GM23338 (cell line): ENCODE measurements around the gene KISS1R. TPM values are rescaled to one million over a fixed set of nuclear protein-coding genes. Genes with fewer than 3 reads are reported as not detected.

Experiments used
- ATAC-seq: fragments of 200-7000 bp; cut with Tn5 transposase; 3 replicates; pipeline ENCODE4 v1.9.1; 2020
- DNase-seq: peaks from one replicate; pipeline ENCODE4 v3.0.0-alpha.2; 2015; ENCODE audit warnings: low spot score
- H2AFZ ChIP-seq: fragments of 200-600 bp; sonication (generic); 2 replicates; pipeline ENCODE4 v1.8.0; 2016; ENCODE audit warnings: antibody characterized with exemption, mild to moderate bottlenecking, moderate library complexity
- H3F3A ChIP-seq: fragments of 200-600 bp; sonication (generic); replicated peaks from 2 replicates; pipeline ENCODE4 v1.8.0; 2017; ENCODE audit warnings: antibody characterized with exemption, mixed run types, low read depth
- H3K27ac ChIP-seq: fragments of 200-600 bp; sonication (generic); 2 replicates; pipeline ENCODE4 v1.6.1; 2016; ENCODE audit warnings: low read depth
- H3K27me3 ChIP-seq: fragments of 200-600 bp; sonication (generic); 2 replicates; pipeline ENCODE4 v1.8.0; 2016; ENCODE audit warnings: mild to moderate bottlenecking, mixed run types, moderate library complexity; ENCODE audit not compliant: insufficient read depth
- H3K36me3 ChIP-seq: fragments of 200-600 bp; sonication (generic); 2 replicates; pipeline ENCODE4 v1.8.0; 2016; ENCODE audit warnings: mild to moderate bottlenecking; ENCODE audit not compliant: insufficient read depth
- H3K4me1 ChIP-seq: fragments of 200-600 bp; sonication (generic); 2 replicates; pipeline ENCODE4 v1.8.0; 2016; ENCODE audit warnings: mild to moderate bottlenecking, moderate library complexity; ENCODE audit not compliant: insufficient read depth
- H3K4me2 ChIP-seq: fragments of 200-600 bp; sonication (generic); 2 replicates; pipeline ENCODE4 v1.7.1; 2017; ENCODE audit warnings: mixed run types
- H3K4me3 ChIP-seq: fragments of 200-600 bp; sonication (generic); 2 replicates; pipeline ENCODE4 v1.6.1; 2016; ENCODE audit warnings: mixed run types
- H3K79me2 ChIP-seq: fragments of 200-600 bp; sonication (generic); replicated peaks from 2 replicates; pipeline ENCODE4 v1.8.0; 2017; ENCODE audit warnings: mild to moderate bottlenecking; ENCODE audit not compliant: insufficient read depth
- H3K9me2 ChIP-seq: fragments of 200-600 bp; sonication (generic); 2 replicates; pipeline ENCODE4 v1.8.0; 2017; ENCODE audit not compliant: insufficient read depth
- H4K20me1 ChIP-seq: fragments of 200-600 bp; sonication (generic); replicated peaks from 2 replicates; pipeline ENCODE4 v1.8.0; 2017; ENCODE audit warnings: mild to moderate bottlenecking; ENCODE audit not compliant: insufficient read depth
- H3K27ac Mint-ChIP-seq: 2 replicates; pipeline ENCODE4 v1.8.0; 2020; ENCODE audit warnings: inconsistent platforms, mild to moderate bottlenecking, moderate library complexity, mixed read lengths
- H3K27me3 Mint-ChIP-seq: 3 replicates; pipeline ENCODE4 v1.8.0; 2022; ENCODE audit warnings: low read depth, mild to moderate bottlenecking, moderate library complexity, mixed read lengths, inconsistent platforms; ENCODE audit not compliant: insufficient read depth, poor library complexity
- H3K36me3 Mint-ChIP-seq: 3 replicates; pipeline ENCODE4 v1.8.0; 2021; ENCODE audit warnings: low read depth, mild to moderate bottlenecking, inconsistent platforms, moderate library complexity, mixed read lengths
- H3K4me1 Mint-ChIP-seq: 3 replicates; pipeline ENCODE4 v1.8.0; 2020; ENCODE audit warnings: mild to moderate bottlenecking, inconsistent platforms, mixed read lengths
- H3K4me3 Mint-ChIP-seq: 3 replicates; pipeline ENCODE4 v1.8.0; 2021; ENCODE audit warnings: moderate library complexity, mild to moderate bottlenecking, inconsistent platforms, mixed read lengths
- H3K9me3 Mint-ChIP-seq: 3 replicates; pipeline ENCODE4 v1.8.0; 2020; ENCODE audit warnings: moderate library complexity, mild to moderate bottlenecking, inconsistent platforms, mixed read lengths
- CREB1 ChIP-seq: fragments of 250-450 bp; sonication (Bioruptor Pico); IDR thresholded peaks from 2 replicates; pipeline ENCODE4 v1.5.0; 2020; ENCODE audit warnings: low read depth, mild to moderate bottlenecking, moderate library complexity
- CTCF ChIP-seq, 2 experiments: fragments of 200-600 bp in 1 of 2; sonication (generic) in 1 of 2; conservative IDR thresholded peaks; 2 replicates each; pipeline versions ENCODE4 v1.5.1 to v1.6.1; 2016 to 2017; ENCODE audit warnings: antibody characterized with exemption in 2 of 2, low read depth in 2 of 2, mild to moderate bottlenecking in 2 of 2, moderate library complexity in 1 of 2
- ETS1 ChIP-seq: IDR thresholded peaks from 2 replicates; pipeline ENCODE4 v1.6.1; 2016; ENCODE audit warnings: antibody characterized with exemption
- EZH2 ChIP-seq: fragments of 200-600 bp; sonication (generic); IDR thresholded peaks from one replicate; pipeline ENCODE4 v1.8.0; 2017; ENCODE audit warnings: antibody characterized with exemption, mild to moderate bottlenecking, low read depth; ENCODE audit not compliant: unreplicated experiment
- EZH2phosphoT487 ChIP-seq: fragments of 200-600 bp; sonication (generic); IDR thresholded peaks from one replicate; pipeline ENCODE4 v1.8.1; 2018; ENCODE audit warnings: antibody characterized with exemption; ENCODE audit not compliant: unreplicated experiment
- NANOG ChIP-seq: IDR thresholded peaks from 2 replicates; pipeline ENCODE4 v1.6.1; 2016; ENCODE audit warnings: antibody characterized with exemption, borderline replicate concordance
- REST ChIP-seq: IDR thresholded peaks from one replicate; pipeline ENCODE4 v1.6.1; 2018; ENCODE audit warnings: antibody characterized with exemption; ENCODE audit not compliant: unreplicated experiment
- ZNF331 ChIP-seq: fragments of 250-450 bp; sonication (Bioruptor Pico); IDR thresholded peaks from 2 replicates; pipeline ENCODE4 v1.5.0; 2020; ENCODE audit warnings: low read depth, mild to moderate bottlenecking, moderate library complexity
- ZNF462 ChIP-seq: fragments of 250-450 bp; sonication (Bioruptor Pico); IDR thresholded peaks from 2 replicates; pipeline ENCODE4 v1.5.0; 2020; ENCODE audit warnings: mild to moderate bottlenecking, moderate library complexity
- polyA plus RNA-seq: library from polyadenylated mRNA; unstranded; fragments of >200 nt; fragmentation: Nextera tagmentation; extraction: Ambion mirVana; gene quantifications from 2 replicates; pipeline ENCODE4 v1.2.1, GENCODE V29; 2016
- total RNA-seq: library from RNA; depleted of rRNA; stranded (reverse); fragments of >200 nt; shearing (Covaris generic); gene quantifications from 2 replicates; pipeline ENCODE4 v1.2.3, GENCODE V29; 2014

The KISS1R gene
- total and polyA plus RNA-seq, 2 experiments from 2014 or later = 0.78 to 4.0 TPM

- TF ChIP-seq ZNF331 (no peak), ETS1 (no peak), EZH2phosphoT487 (no peak), REST (no peak), EZH2 (no peak), NANOG (no peak), CREB1 (no peak), CTCF (conservative IDR thresholded peaks at IDR 0.05; ENCODE audit: low read depth in 2 of 2) (no peak)
These were observed 31.5 kb upstream of the KISS1R start (continued) for GRCh38 chr19:885536-886224.

GRCh38 chr19:887072-887471 is 30.1 kb upstream of the KISS1R start:
- no peak overlapping the region for H3K27ac Mint-ChIP-seq
- H3K4me3 ChIP-seq = no peak overlapping the region
- H3K36me3 Mint-ChIP-seq = peaks cover 18% of the 10 kb centered on the region; the same call in 2 of the 3 replicates
- H3K36me3 ChIP-seq = no peaks in the 10 kb centered on the region
- no peak overlapping the region for H2AFZ ChIP-seq
- no peaks in the 10 kb centered on the region for H3K4me1 Mint-ChIP-seq
- H3K27me3 ChIP-seq = no peaks in the 10 kb centered on the region
- no peaks in the 10 kb centered on the region for H3K9me2 ChIP-seq
- H3K4me3 Mint-ChIP-seq = no peak overlapping the region
- no peak for ATAC-seq
- peaks cover 6% of the 10 kb centered on the region for H3K27me3 Mint-ChIP-seq
- no peak for DNase-seq
- no peaks in the 10 kb centered on the region for H3K79me2 ChIP-seq
- no peak overlapping the region for H3K4me2 ChIP-seq
- no peak overlapping the region for H3K27ac ChIP-seq
- no peaks in the 10 kb centered on the region; the same call in 2 of the 3 replicates for H3K9me3 Mint-ChIP-seq
- no peaks in the 10 kb centered on the region for H3K4me1 ChIP-seq
- H4K20me1 ChIP-seq = peaks cover 4% of the 10 kb centered on the region; the same call in 1 of the 2 replicates
- no peaks in the 10 kb centered on the region; the same call in 1 of the 2 replicates for H3F3A ChIP-seq
- TF ChIP-seq ZNF462 (CRISPR knock-in tag) = no peak
- TF ChIP-seq CTCF (conservative IDR thresholded peaks at IDR 0.05; ENCODE audit: low read depth in 2 of 2) = no peak
